ENCODE data around the gene CPM. TPM values are rescaled to one million over a fixed set of nuclear protein-coding genes. Genes with fewer than 3 reads are reported as not detected.

The CPM gene
- polyA plus RNA-seq, 3 donors, result 8.4 to 32.4 (median 26.2) TPM

DNA sequence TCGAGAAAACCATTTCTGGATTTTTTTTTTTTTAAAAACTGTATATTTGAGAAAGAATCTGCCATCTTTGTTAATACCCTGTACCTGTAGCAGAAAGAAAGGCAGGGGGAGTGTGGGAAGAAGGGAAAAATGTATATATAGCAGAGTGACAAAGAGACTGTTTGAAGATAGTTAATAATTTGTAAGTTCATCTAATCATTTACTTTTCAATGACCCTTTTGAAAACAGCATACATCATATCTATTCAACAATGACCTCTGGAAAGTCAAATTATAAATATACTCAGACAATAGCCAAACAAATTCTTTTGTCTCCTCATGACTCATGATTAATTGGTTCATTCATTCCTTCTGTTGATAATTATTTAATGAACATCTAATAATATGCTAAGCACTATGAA lies 10.9 kb upstream of the CPM start:
- Histone ChIP-seq H3K36me3 (replicated peaks in 1 of 2; ENCODE audit: control insufficient read depth in 1 of 2, insufficient read depth in 2 of 2, low read length in 2 of 2) (no peaks in the 10 kb centered on the region), H3K4me1 (ENCODE audit: control insufficient read depth in 1 of 2, insufficient read depth in 2 of 2, low read length in 2 of 2) (peaks cover 0 to 5% of the 10 kb centered on the region in 2 donors), H3K4me2 (replicated peaks; ENCODE audit: extremely low read depth, low read length, poor library complexity, severe bottlenecking) (no peak overlapping the region), H3K79me2 (ENCODE audit: insufficient read depth, low read length) (no peaks in the 10 kb centered on the region), H3K27ac (ENCODE audit: low read depth in 1 of 2, low read length in 2 of 2) (no peak overlapping the region), H2AFZ (ENCODE audit: insufficient read depth, low read depth, low read length, poor library complexity, severe bottlenecking) (no peak overlapping the region), H4K20me1 (ENCODE audit: insufficient read depth, low read length) (no peaks in the 10 kb centered on the region), H3K9me3 (replicated peaks in 1 of 2; ENCODE audit: control insufficient read depth in 1 of 2, insufficient read depth in 1 of 2, low read length in 2 of 2) (no peaks in the 10 kb centered on the region), H3K4me3 (replicated peaks in 1 of 3; ENCODE audit: low read depth in 2 of 3, low read length in 3 of 3) (no peak overlapping the region), H3K27me3 (ENCODE audit: control insufficient read depth in 2 of 2, insufficient read depth in 2 of 2, low read length in 2 of 2) (no peaks in the 10 kb centered on the region), H3K9ac (ENCODE audit: insufficient read depth, low read length, poor library complexity, severe bottlenecking) (no peak overlapping the region)
- TF ChIP-seq, protein P1, sequence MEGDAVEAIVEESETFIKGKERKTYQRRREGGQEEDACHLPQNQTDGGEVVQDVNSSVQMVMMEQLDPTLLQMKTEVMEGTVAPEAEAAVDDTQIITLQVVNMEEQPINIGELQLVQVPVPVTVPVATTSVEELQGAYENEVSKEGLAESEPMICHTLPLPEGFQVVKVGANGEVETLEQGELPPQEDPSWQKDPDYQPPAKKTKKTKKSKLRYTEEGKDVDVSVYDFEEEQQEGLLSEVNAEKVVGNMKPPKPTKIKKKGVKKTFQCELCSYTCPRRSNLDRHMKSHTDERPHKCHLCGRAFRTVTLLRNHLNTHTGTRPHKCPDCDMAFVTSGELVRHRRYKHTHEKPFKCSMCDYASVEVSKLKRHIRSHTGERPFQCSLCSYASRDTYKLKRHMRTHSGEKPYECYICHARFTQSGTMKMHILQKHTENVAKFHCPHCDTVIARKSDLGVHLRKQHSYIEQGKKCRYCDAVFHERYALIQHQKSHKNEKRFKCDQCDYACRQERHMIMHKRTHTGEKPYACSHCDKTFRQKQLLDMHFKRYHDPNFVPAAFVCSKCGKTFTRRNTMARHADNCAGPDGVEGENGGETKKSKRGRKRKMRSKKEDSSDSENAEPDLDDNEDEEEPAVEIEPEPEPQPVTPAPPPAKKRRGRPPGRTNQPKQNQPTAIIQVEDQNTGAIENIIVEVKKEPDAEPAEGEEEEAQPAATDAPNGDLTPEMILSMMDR (IDR thresholded peaks at IDR 0.05), result no peak
- no CpG with 5 or more reads among the region's 1 CpG for WGBS (ENCODE audit: insufficient coverage)
- intact Hi-C loops (cut with micrococcal nuclease), result no loop called here
- H3K4me3 Mint-ChIP-seq, result no peak overlapping the region
- peaks cover 0 to 1% (median 0%) of the 10 kb centered on the region in 3 donors for H3K27me3 Mint-ChIP-seq (ENCODE audit: low read depth in 3 of 3)
- DNase-seq, result no peak
- peaks cover 9% of the 10 kb centered on the region for H3K4me1 Mint-ChIP-seq
- H3K36me3 Mint-ChIP-seq, result peaks cover 4 to 5% of the 10 kb centered on the region in 2 donors
- H3K27ac Mint-ChIP-seq, result no peak overlapping the region
- peaks cover 0 to 2% (median 0%) of the 10 kb centered on the region in 7 donors for H3K9me3 Mint-ChIP-seq

DNA sequence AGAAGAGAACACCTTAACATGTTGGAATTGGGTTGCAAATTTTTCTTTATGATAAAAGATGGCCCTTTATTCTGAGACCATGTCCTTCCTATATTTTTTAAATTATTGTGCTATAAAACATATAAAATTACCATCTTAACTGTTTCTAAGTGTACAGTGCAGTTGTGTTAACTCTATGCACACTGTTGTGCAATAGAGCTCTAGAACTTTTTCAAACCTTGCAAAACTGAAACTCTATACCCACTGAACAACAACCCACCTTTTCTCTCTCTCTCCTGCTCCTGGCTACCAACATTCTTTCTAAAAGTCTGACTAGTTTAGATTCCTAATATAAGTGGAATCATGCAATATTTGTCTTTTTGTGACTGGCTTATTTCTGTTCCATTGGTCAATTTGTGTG lies 7.8 kb upstream of the CPM start:
- no peak for DNase-seq
- Histone ChIP-seq H3K4me2 (replicated peaks; ENCODE audit: extremely low read depth, low read length, poor library complexity, severe bottlenecking) (no peak overlapping the region), H3K4me3 (replicated peaks in 1 of 3; ENCODE audit: low read depth in 2 of 3, low read length in 3 of 3) (no peak overlapping the region), H3K27ac (ENCODE audit: low read depth in 1 of 2, low read length in 2 of 2) (no peak overlapping the region), H4K20me1 (ENCODE audit: insufficient read depth, low read length) (no peaks in the 10 kb centered on the region), H2AFZ (ENCODE audit: insufficient read depth, low read depth, low read length, poor library complexity, severe bottlenecking) (no peak overlapping the region), H3K9me3 (replicated peaks in 1 of 2; ENCODE audit: control insufficient read depth in 1 of 2, insufficient read depth in 1 of 2, low read length in 2 of 2) (no peaks in the 10 kb centered on the region), H3K4me1 (ENCODE audit: control insufficient read depth in 1 of 2, insufficient read depth in 2 of 2, low read length in 2 of 2) (peaks cover 0 to 5% of the 10 kb centered on the region in 2 donors), H3K79me2 (ENCODE audit: insufficient read depth, low read length) (no peaks in the 10 kb centered on the region), H3K27me3 (ENCODE audit: control insufficient read depth in 2 of 2, insufficient read depth in 2 of 2, low read length in 2 of 2) (peaks cover 0 to 2% of the 10 kb centered on the region in 2 donors), H3K36me3 (replicated peaks in 1 of 2; ENCODE audit: control insufficient read depth in 1 of 2, insufficient read depth in 2 of 2, low read length in 2 of 2) (no peaks in the 10 kb centered on the region), H3K9ac (ENCODE audit: insufficient read depth, low read length, poor library complexity, severe bottlenecking) (no peak overlapping the region)
- peaks cover 4 to 5% (median 4%) of the 10 kb centered on the region in 3 donors for H3K27me3 Mint-ChIP-seq (ENCODE audit: low read depth in 3 of 3)
- peaks cover 0 to 2% (median 0%) of the 10 kb centered on the region in 7 donors for H3K9me3 Mint-ChIP-seq
- H3K4me3 Mint-ChIP-seq, result no peak overlapping the region
- H3K36me3 Mint-ChIP-seq, result peaks cover 3 to 5% of the 10 kb centered on the region in 2 donors
- TF ChIP-seq, protein P1 (IDR thresholded peaks at IDR 0.05), result no peak
- intact Hi-C loops (cut with micrococcal nuclease), result no loop called here
- no peak overlapping the region for H3K27ac Mint-ChIP-seq
- H3K4me1 Mint-ChIP-seq, result peaks cover 9% of the 10 kb centered on the region
